HepG2 (cell line): ENCODE results near the gene SAMD8. TPM values are rescaled to one million over a fixed set of nuclear protein-coding genes. Genes with fewer than 3 reads are reported as not detected.

Source experiments
- ATF4 ChIP-seq, 2 experiments: fragments of 450-650 bp in 1 of 2; sonication (generic) in 1 of 2; formaldehyde crosslinking; IDR thresholded peaks; 2 replicates each; pipeline versions ENCODE4 v1.5.0 to v1.8.0; 2020 to 2022; ENCODE audit warnings: mild to moderate bottlenecking in 1 of 2, missing genetic modification reagents in 1 of 2
- BCL6 ChIP-seq: IDR thresholded peaks from 2 replicates; pipeline ENCODE4 v1.6.1; 2016; ENCODE audit warnings: missing genetic modification reagents, missing compliant biosample characterization
- CEBPB ChIP-seq: IDR thresholded peaks from 2 replicates; pipeline ENCODE4 v1.6.1; 2011; ENCODE audit warnings: low read depth, low read length, improper control_type of control experiment, borderline replicate concordance
- ELF1 ChIP-seq: sonication (generic); formaldehyde crosslinking; IDR thresholded peaks from 2 replicates; pipeline ENCODE4 v1.4.0; 2020; ENCODE audit warnings: missing genetic modification reagents
- HINFP ChIP-seq: sonication (generic); formaldehyde crosslinking; IDR thresholded peaks from 2 replicates; pipeline ENCODE4 v1.4.0; 2020; ENCODE audit warnings: low read depth, mild to moderate bottlenecking, missing genetic modification reagents
- HNRNPH1 ChIP-seq: fragments of 200-400 bp; formaldehyde crosslinking; optimal IDR thresholded peaks from 2 replicates; pipeline ENCODE3; 2017; ENCODE audit warnings: mild to moderate bottlenecking, low read depth, low read length
- NFATC3 ChIP-seq: sonication (generic); formaldehyde crosslinking; IDR thresholded peaks from 2 replicates; pipeline ENCODE4 v1.5.1; 2020; ENCODE audit warnings: mild to moderate bottlenecking, missing genetic modification reagents
- SIX1 ChIP-seq: sonication (generic); formaldehyde crosslinking; IDR thresholded peaks from 2 replicates; pipeline ENCODE4 v1.4.0; 2020; ENCODE audit warnings: missing genetic modification reagents, borderline replicate concordance
- ZFP90 ChIP-seq: sonication (generic); formaldehyde crosslinking; IDR thresholded peaks from 2 replicates; pipeline ENCODE4 v1.8.0; 2022; ENCODE audit warnings: missing genetic modification reagents, mild to moderate bottlenecking, inconsistent platforms, borderline replicate concordance
- ZNF280D ChIP-seq: sonication (generic); formaldehyde crosslinking; IDR thresholded peaks from 2 replicates; pipeline ENCODE4 v1.5.1; 2020; ENCODE audit warnings: mild to moderate bottlenecking, missing genetic modification reagents
- ZNF337 ChIP-seq: sonication (generic); formaldehyde crosslinking; IDR thresholded peaks from 2 replicates; pipeline ENCODE4 v1.5.1; 2020; ENCODE audit warnings: missing genetic modification reagents, low read depth, mild to moderate bottlenecking, borderline replicate concordance
- ZNF343 ChIP-seq: sonication (generic); formaldehyde crosslinking; IDR thresholded peaks from 2 replicates; pipeline ENCODE4 v1.4.0; 2020; ENCODE audit warnings: mild to moderate bottlenecking, missing genetic modification reagents
- ZNF383 ChIP-seq: sonication (generic); formaldehyde crosslinking; IDR thresholded peaks from 2 replicates; pipeline ENCODE4 v1.4.0; 2020; ENCODE audit warnings: missing genetic modification reagents, mild to moderate bottlenecking, borderline replicate concordance
- ZNF557 ChIP-seq: sonication (generic); formaldehyde crosslinking; IDR thresholded peaks from 2 replicates; pipeline ENCODE4 v1.4.0; 2020; ENCODE audit warnings: missing genetic modification reagents
- ZNF850 ChIP-seq: sonication (generic); formaldehyde crosslinking; conservative IDR thresholded peaks from 2 replicates; pipeline ENCODE4 v1.9.0; 2021; ENCODE audit warnings: mild to moderate bottlenecking, missing genetic modification reagents
- polyA plus RNA-seq, 8 experiments: library from polyadenylated mRNA; depleted of rRNA in 3 of 8; stranded (reverse) in 7 of 8; unstranded in 1 of 8; fragments of >200 nt; fragmentation: Illumina TruSeq in 4 of 8; extraction: Trizol in 4 of 8; gene quantifications; 2 replicates each; pipeline versions ENCODE4 v1.2.1 to v1.2.3, GENCODE V29; 2011 to 2016; ENCODE audit warnings: low read depth in 4 of 8, missing spikeins in 1 of 8, mixed read lengths in 1 of 8; ENCODE audit not compliant: insufficient read depth in 1 of 8
- total RNA-seq, 5 experiments: library from RNA; depleted of rRNA; stranded (reverse); fragments of >200 nt; fragmentation: Illumina TruSeq; extraction: Trizol; gene quantifications; 2 replicates each; pipeline ENCODE4 v1.2.3, GENCODE V29; 2016; ENCODE audit warnings: low read depth in 1 of 5
- TF ChIP-seq, protein P1 (sequence below): sonication (generic); formaldehyde crosslinking; IDR thresholded peaks from 2 replicates; pipeline ENCODE4 v1.8.1; 2022; ENCODE audit warnings: mild to moderate bottlenecking, missing genetic modification reagents
- TF ChIP-seq, protein P2 (sequence below): sonication (generic); formaldehyde crosslinking; IDR thresholded peaks from 2 replicates; pipeline ENCODE4 v1.5.0; 2020; ENCODE audit warnings: mild to moderate bottlenecking, missing genetic modification reagents, borderline replicate concordance

SAMD8 gene
- total and polyA plus RNA-seq, 2 of the 13 experiments (the other 11 are each of a cell fraction or from before 2014, with no cell fraction given), result 10.4 to 13.2 TPM

- TF ChIP-seq ZNF343 (CRISPR knock-in tag), result no peak
- no peak for TF ChIP-seq HNRNPH1
- no peak for TF ChIP-seq NFATC3 (CRISPR knock-in tag)
- TF ChIP-seq, protein P1, sequence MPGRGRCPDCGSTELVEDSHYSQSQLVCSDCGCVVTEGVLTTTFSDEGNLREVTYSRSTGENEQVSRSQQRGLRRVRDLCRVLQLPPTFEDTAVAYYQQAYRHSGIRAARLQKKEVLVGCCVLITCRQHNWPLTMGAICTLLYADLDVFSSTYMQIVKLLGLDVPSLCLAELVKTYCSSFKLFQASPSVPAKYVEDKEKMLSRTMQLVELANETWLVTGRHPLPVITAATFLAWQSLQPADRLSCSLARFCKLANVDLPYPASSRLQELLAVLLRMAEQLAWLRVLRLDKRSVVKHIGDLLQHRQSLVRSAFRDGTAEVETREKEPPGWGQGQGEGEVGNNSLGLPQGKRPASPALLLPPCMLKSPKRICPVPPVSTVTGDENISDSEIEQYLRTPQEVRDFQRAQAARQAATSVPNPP (CRISPR knock-in tag), result peak; percentile 13; the same call in 1 of the 2 replicates
- TF ChIP-seq ATF4 (CRISPR knock-in tag; IDR thresholded peaks at IDR 0.05), result no peak
- no peak for TF ChIP-seq ZNF850 (CRISPR knock-in tag)
- TF ChIP-seq CEBPB, result no peak
- peak; percentile 75 for TF ChIP-seq ELF1 (CRISPR knock-in tag)
- TF ChIP-seq ZNF383 (CRISPR knock-in tag), result no peak
- TF ChIP-seq HINFP (CRISPR knock-in tag), result 0 out of 2 replicates have a peak, but pooled peaks have one; percentile 9
- no peak for TF ChIP-seq ZNF337 (CRISPR knock-in tag)
- TF ChIP-seq, protein P2, sequence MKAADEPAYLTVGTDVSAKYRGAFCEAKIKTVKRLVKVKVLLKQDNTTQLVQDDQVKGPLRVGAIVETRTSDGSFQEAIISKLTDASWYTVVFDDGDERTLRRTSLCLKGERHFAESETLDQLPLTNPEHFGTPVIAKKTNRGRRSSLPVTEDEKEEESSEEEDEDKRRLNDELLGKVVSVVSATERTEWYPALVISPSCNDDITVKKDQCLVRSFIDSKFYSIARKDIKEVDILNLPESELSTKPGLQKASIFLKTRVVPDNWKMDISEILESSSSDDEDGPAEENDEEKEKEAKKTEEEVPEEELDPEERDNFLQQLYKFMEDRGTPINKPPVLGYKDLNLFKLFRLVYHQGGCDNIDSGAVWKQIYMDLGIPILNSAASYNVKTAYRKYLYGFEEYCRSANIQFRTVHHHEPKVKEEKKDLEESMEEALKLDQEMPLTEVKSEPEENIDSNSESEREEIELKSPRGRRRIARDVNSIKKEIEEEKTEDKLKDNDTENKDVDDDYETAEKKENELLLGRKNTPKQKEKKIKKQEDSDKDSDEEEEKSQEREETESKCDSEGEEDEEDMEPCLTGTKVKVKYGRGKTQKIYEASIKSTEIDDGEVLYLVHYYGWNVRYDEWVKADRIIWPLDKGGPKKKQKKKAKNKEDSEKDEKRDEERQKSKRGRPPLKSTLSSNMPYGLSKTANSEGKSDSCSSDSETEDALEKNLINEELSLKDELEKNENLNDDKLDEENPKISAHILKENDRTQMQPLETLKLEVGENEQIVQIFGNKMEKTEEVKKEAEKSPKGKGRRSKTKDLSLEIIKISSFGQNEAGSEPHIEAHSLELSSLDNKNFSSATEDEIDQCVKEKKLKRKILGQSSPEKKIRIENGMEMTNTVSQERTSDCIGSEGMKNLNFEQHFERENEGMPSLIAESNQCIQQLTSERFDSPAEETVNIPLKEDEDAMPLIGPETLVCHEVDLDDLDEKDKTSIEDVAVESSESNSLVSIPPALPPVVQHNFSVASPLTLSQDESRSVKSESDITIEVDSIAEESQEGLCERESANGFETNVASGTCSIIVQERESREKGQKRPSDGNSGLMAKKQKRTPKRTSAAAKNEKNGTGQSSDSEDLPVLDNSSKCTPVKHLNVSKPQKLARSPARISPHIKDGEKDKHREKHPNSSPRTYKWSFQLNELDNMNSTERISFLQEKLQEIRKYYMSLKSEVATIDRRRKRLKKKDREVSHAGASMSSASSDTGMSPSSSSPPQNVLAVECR, result peak; percentile 42; the same call in 1 of the 2 replicates
- no peak for TF ChIP-seq BCL6 (CRISPR knock-in tag)
- no peak for TF ChIP-seq ZNF557 (CRISPR knock-in tag)
- TF ChIP-seq ZFP90 (CRISPR knock-in tag), result no peak
- 0 out of 2 replicates have a peak, but pooled peaks have one; percentile 6 for TF ChIP-seq SIX1 (CRISPR knock-in tag)
- TF ChIP-seq ZNF280D, result no peak
These were observed 637 bp downstream of the SAMD8 start (continued) for GRCh38 chr10:75111907-75112679.
